HepG2 (cell line): Measurements from ENCODE around the gene ATG7. TPM values are rescaled to one million over a fixed set of nuclear protein-coding genes. Genes with fewer than 3 reads are reported as not detected.

Source experiments
- ATAC-seq: fragments of 200-7000 bp; cut with Tn5 transposase; 3 replicates; pipeline ENCODE4 v1.9.1; 2020; ENCODE audit warnings: mild to moderate bottlenecking, moderate library complexity
- BruUV-seq: library from RNA; stranded (reverse); fragments of 400-500 nt; replicated peaks from 2 replicates; lab custom pipeline; 2021; lab: Mats Ljungman, UMichigan
- CTCF ChIA-PET: fragments of 300-600 bp; formaldehyde crosslinking; extraction: SDS; loops from one replicate; lab custom pipeline; 2021; ENCODE audit warnings: low total read pairs, inconsistent platforms, low intra/inter-chr PET ratio; lab: Yijun Ruan, JAX
- POLR2A ChIA-PET: fragments of 350-600 bp; sonication (Branson Sonifier 250); formaldehyde crosslinking; loops from one replicate; lab custom pipeline; 2020; ENCODE audit warnings: antibody characterized with exemption, inconsistent platforms; lab: Yijun Ruan, JAX
- DNase-seq: peaks from one replicate; pipeline ENCODE4 v3.0.0-alpha.2; 2015; ENCODE audit warnings: low spot score
- FAIRE-seq: peaks from 3 replicates; lab custom pipeline; 2011; peaks lifted over from hg19 to GRCh38; lab: Jason Lieb, UNC
- H2AFZ ChIP-seq: one replicate; pipeline ENCODE4 v1.6.1; 2011; ENCODE audit warnings: low read length, inconsistent platforms
- H3K27ac ChIP-seq: fragments of 300-600 bp; 3 replicates; pipeline ENCODE4 v1.8.0; 2011; ENCODE audit warnings: mixed run types, mild to moderate bottlenecking, mixed read lengths, low read length, inconsistent platforms; ENCODE audit not compliant: insufficient read depth; ENCODE audit errors: extremely low read length
- H3K27me3 ChIP-seq, 2 experiments: fragments of 200-600 bp in 1 of 2; 2 replicates in 1 of 2; 3 replicates in 1 of 2; pipeline versions ENCODE4 v1.6.0 to v1.8.0; 2011; ENCODE audit warnings: low read length in 2 of 2, mild to moderate bottlenecking in 2 of 2, moderate library complexity in 2 of 2, inconsistent platforms in 1 of 2; ENCODE audit not compliant: insufficient read depth in 2 of 2, control insufficient read depth in 1 of 2
- H3K36me3 ChIP-seq, 2 experiments: fragments of 200-600 bp in 1 of 2; replicated peaks in 1 of 2; 2 replicates in 1 of 2; 3 replicates in 1 of 2; pipeline versions ENCODE4 v1.5.1 to v1.8.0; 2011; ENCODE audit warnings: low read length in 2 of 2, inconsistent platforms in 1 of 2; ENCODE audit not compliant: insufficient read depth in 2 of 2, control insufficient read depth in 1 of 2
- H3K4me1 ChIP-seq: 2 replicates; pipeline ENCODE4 v1.5.1; 2012; ENCODE audit warnings: low read length, inconsistent platforms; ENCODE audit not compliant: insufficient read depth
- H3K4me2 ChIP-seq: 2 replicates; pipeline ENCODE4 v1.6.0; 2011; ENCODE audit warnings: low read depth, low read length, inconsistent platforms
- H3K4me3 ChIP-seq, 3 experiments: fragments of 200-600 bp in 1 of 3; sonication (generic), shearing (Covaris generic) in 1 of 3; replicated peaks in 1 of 3; 2 replicates each; pipeline ENCODE4 v1.5.1; 2011 to 2016; ENCODE audit warnings: low read length in 3 of 3, inconsistent platforms in 2 of 3, low read depth in 2 of 3, mild to moderate bottlenecking in 2 of 3, control low read depth in 1 of 3, mixed read lengths in 1 of 3; ENCODE audit not compliant: insufficient read depth in 1 of 3
- H3K79me2 ChIP-seq: one replicate; pipeline ENCODE4 v1.6.1; 2011; ENCODE audit warnings: low read length, inconsistent platforms; ENCODE audit not compliant: insufficient read depth
- H3K9ac ChIP-seq: 2 replicates; pipeline ENCODE4 v1.6.0; 2011; ENCODE audit warnings: mild to moderate bottlenecking, low read depth, low read length, inconsistent platforms; ENCODE audit not compliant: insufficient read depth
- H3K9me3 ChIP-seq: 2 replicates; pipeline ENCODE4 v1.5.1; 2012; ENCODE audit warnings: mild to moderate bottlenecking, low read length
- H4K20me1 ChIP-seq: 2 replicates; pipeline ENCODE4 v1.6.0; 2011; ENCODE audit warnings: inconsistent platforms, mild to moderate bottlenecking, low read length, moderate library complexity; ENCODE audit not compliant: insufficient read depth
- ATF1 ChIP-seq: IDR thresholded peaks from 2 replicates; pipeline ENCODE4 v1.6.1; 2016; ENCODE audit warnings: mild to moderate bottlenecking, control low read depth
- NFKB2 ChIP-seq: sonication (generic); formaldehyde crosslinking; IDR thresholded peaks from 2 replicates; pipeline ENCODE4 v1.4.0; 2020; ENCODE audit warnings: missing genetic modification reagents, borderline replicate concordance
- NR2F6 ChIP-seq, 2 experiments: IDR thresholded peaks; 2 replicates each; pipeline ENCODE4 v1.6.1; 2016; ENCODE audit warnings: antibody characterized with exemption in 1 of 2, mild to moderate bottlenecking in 1 of 2
- ZBTB7A ChIP-seq: sonication (generic); formaldehyde crosslinking; IDR thresholded peaks from 2 replicates; pipeline ENCODE4 v1.8.0; 2022; ENCODE audit warnings: mild to moderate bottlenecking, missing genetic modification reagents
- ZNF18 ChIP-seq: sonication (generic); formaldehyde crosslinking; IDR thresholded peaks from 2 replicates; pipeline ENCODE4 v1.8.0; 2022; ENCODE audit warnings: mild to moderate bottlenecking, missing genetic modification reagents; ENCODE audit not compliant: insufficient replicate concordance
- ZNF207 ChIP-seq: fragments of 450-650 bp; IDR thresholded peaks from 2 replicates; pipeline ENCODE4 v1.6.1; 2016; ENCODE audit warnings: antibody characterized with exemption, borderline replicate concordance
- ZNF337 ChIP-seq: sonication (generic); formaldehyde crosslinking; IDR thresholded peaks from 2 replicates; pipeline ENCODE4 v1.5.1; 2020; ENCODE audit warnings: missing genetic modification reagents, low read depth, mild to moderate bottlenecking, borderline replicate concordance
- ZNF549 ChIP-seq: sonication (generic); formaldehyde crosslinking; IDR thresholded peaks from 2 replicates; pipeline ENCODE4 v1.5.0; 2020; ENCODE audit warnings: missing genetic modification reagents
- ZNF558 ChIP-seq: sonication (generic); formaldehyde crosslinking; IDR thresholded peaks from 2 replicates; pipeline ENCODE4 v1.9.0; 2022; ENCODE audit warnings: mild to moderate bottlenecking, missing genetic modification reagents, borderline replicate concordance
- ZNF777 ChIP-seq: sonication (generic); formaldehyde crosslinking; IDR thresholded peaks from 2 replicates; pipeline ENCODE4 v1.4.0; 2020; ENCODE audit warnings: missing genetic modification reagents
- WGBS: methylation state at CpG from one replicate; pipeline ENCODE4 v1.1.6; 2017; ENCODE audit warnings: low lambda C conversion rate; 5-methylcytosine and 5-hydroxymethylcytosine counted together
- in situ Hi-C: cut with HindIII; loops from 2 replicates; pipeline ENCODE4 v1.10.0; 2017; ENCODE audit warnings: low pct_unique_long_range_greater_than_20kb; ENCODE audit not compliant: extremely low pct_ligation_motif_present
- intact Hi-C: fragments of 100-400 bp; cut with micrococcal nuclease; formaldehyde crosslinking; loops from one replicate; pipeline ENCODE4 v1.10.0; 2022; ENCODE audit not compliant: unreplicated experiment
- polyA plus RNA-seq, 8 experiments: library from polyadenylated mRNA; depleted of rRNA in 3 of 8; stranded (reverse) in 7 of 8; unstranded in 1 of 8; fragments of >200 nt; fragmentation: Illumina TruSeq in 4 of 8; extraction: Trizol in 4 of 8; gene quantifications; 2 replicates each; pipeline versions ENCODE4 v1.2.1 to v1.2.3, GENCODE V29; 2011 to 2016; ENCODE audit warnings: low read depth in 4 of 8, missing spikeins in 1 of 8, mixed read lengths in 1 of 8; ENCODE audit not compliant: insufficient read depth in 1 of 8
- total RNA-seq, 5 experiments: library from RNA; depleted of rRNA; stranded (reverse); fragments of >200 nt; fragmentation: Illumina TruSeq; extraction: Trizol; gene quantifications; 2 replicates each; pipeline ENCODE4 v1.2.3, GENCODE V29; 2016; ENCODE audit warnings: low read depth in 1 of 5

The ATG7 gene
- total and polyA plus RNA-seq, 2 of the 13 experiments (the other 11 are each of a cell fraction or from before 2014, with no cell fraction given) = 7.8 to 22.1 TPM

GRCh38 chr3:11415099-11415498 is 142.9 kb downstream of the ATG7 start (continued):
- TF ChIP-seq NFKB2 (CRISPR knock-in tag) = no peak

- CTCF ChIA-PET = no interaction called here
- no TSS peak for BruUV-seq
- DNase-seq (no peak), FAIRE-seq (no peak)
- H3K4me1 ChIP-seq = no peaks in the 10 kb centered on the region
- no peak overlapping the region for H3K4me2 ChIP-seq
- no peaks in the 10 kb centered on the region for H3K36me3 ChIP-seq
- WGBS = 36% methylated on average over 1 of the region's 1 CpG
- intact Hi-C loops = no loop called here
- no peak overlapping the region for H3K27ac ChIP-seq
- H2AFZ ChIP-seq = no peak overlapping the region
- no peak overlapping the region for H3K9ac ChIP-seq
- H3K9me3 ChIP-seq = no peaks in the 10 kb centered on the region
- no peak for TF ChIP-seq ZNF337 (CRISPR knock-in tag)
- TF ChIP-seq ZNF207 = no peak
- no peak for TF ChIP-seq ZNF777 (CRISPR knock-in tag)
- no peak for TF ChIP-seq NR2F6 (IDR thresholded peaks at IDR 0.05)
- no peak for TF ChIP-seq NR2F6 (CRISPR knock-in tag; IDR thresholded peaks at IDR 0.05)
- TF ChIP-seq ZNF18 (CRISPR knock-in tag) = no peak
- TF ChIP-seq ZNF558 (CRISPR knock-in tag) = no peak
- no peak for TF ChIP-seq ZNF549 (CRISPR knock-in tag)
- no peak for TF ChIP-seq ATF1 (CRISPR knock-in tag)
- TF ChIP-seq ZBTB7A (CRISPR knock-in tag) = no peak
- TF ChIP-seq, all 625 proteins: peak for 0
- no peak overlapping the region for H3K4me3 ChIP-seq
- POLR2A ChIA-PET = no interaction called here
- no peaks in the 10 kb centered on the region for H3K79me2 ChIP-seq
- H4K20me1 ChIP-seq = no peaks in the 10 kb centered on the region
- no peak for ATAC-seq
- no peaks in the 10 kb centered on the region; a peak in 1 of 5 replicates for H3K27me3 ChIP-seq
- in situ Hi-C loops = no loop called here
Observed at GRCh38 chr3:11420066-11420465, 147.9 kb downstream of the ATG7 start.
